ENCODE results near the gene HELZ. TPM values are rescaled to one million over a fixed set of nuclear protein-coding genes. Genes with fewer than 3 reads are reported as not detected.

Gene HELZ
- total and polyA plus RNA-seq, 8 donors, result 27.2 to 64.6 (median 37.3) TPM

GRCh38 chr17:67053438-67054000, 191.5 kb downstream of the HELZ start:
- Histone ChIP-seq H3K4me1 (no peaks in the 10 kb centered on the region), H3K27ac (no peak overlapping the region), H3K4me3 (no peak overlapping the region), H3K9me3 (peaks cover 0 to 16% of the 10 kb centered on the region in 2 donors), H3K36me3 (no peaks in the 10 kb centered on the region), H3K27me3 (no peaks in the 10 kb centered on the region)
- TF ChIP-seq CTCF (IDR thresholded peaks at IDR 0.05), result no peak
- ATAC-seq, result no peak
- intact Hi-C loops (cut with DNase I), result no loop called here
- DNase-seq, result no peak

- no peak overlapping the region for H3K27ac ChIP-seq
- no peak overlapping the region for H3K4me3 ChIP-seq
- ATAC-seq (no peak), DNase-seq (no peak)
- H3K4me1 ChIP-seq, result no peaks in the 10 kb centered on the region
- no peak for TF ChIP-seq CTCF (IDR thresholded peaks at IDR 0.05)
- H3K36me3 ChIP-seq, result no peaks in the 10 kb centered on the region
- intact Hi-C loops (cut with DNase I), result no loop called here
- peaks cover 0 to 22% of the 10 kb centered on the region in 2 donors for H3K9me3 ChIP-seq
- H3K27me3 ChIP-seq, result no peaks in the 10 kb centered on the region
These were observed 192.1 kb downstream of the HELZ start for GRCh38 chr17:67052720-67053437.

GRCh38 chr17:67051837-67052236, 193.2 kb downstream of the HELZ start:
- Histone ChIP-seq H3K9me3 (peaks cover 0 to 32% of the 10 kb centered on the region in 2 donors), H3K27me3 (no peaks in the 10 kb centered on the region), H3K36me3 (no peaks in the 10 kb centered on the region), H3K4me3 (no peak overlapping the region), H3K4me1 (no peaks in the 10 kb centered on the region), H3K27ac (no peak overlapping the region)
- ATAC-seq (no peak), DNase-seq (no peak)
- TF ChIP-seq CTCF (IDR thresholded peaks at IDR 0.05), result no peak
- intact Hi-C loops (cut with DNase I), result no loop called here

GRCh38 chr17:67051155-67051538, 193.8 kb downstream of the HELZ start:
- H3K27ac ChIP-seq, result no peak overlapping the region
- no peaks in the 10 kb centered on the region for H3K36me3 ChIP-seq
- no peaks in the 10 kb centered on the region for H3K4me1 ChIP-seq
- H3K9me3 ChIP-seq, result peaks cover 0 to 32% of the 10 kb centered on the region in 2 donors
- intact Hi-C loops (cut with DNase I), result no loop called here
- no peak for TF ChIP-seq CTCF (IDR thresholded peaks at IDR 0.05)
- DNase-seq, result no peak
- no peaks in the 10 kb centered on the region for H3K27me3 ChIP-seq
- no peak overlapping the region for H3K4me3 ChIP-seq
- no peak for ATAC-seq

GRCh38 chr17:67050471-67051154, 194.4 kb downstream of the HELZ start:
- DNase-seq (no peak), ATAC-seq (no peak)
- no peak overlapping the region for H3K27ac ChIP-seq
- peaks cover 0 to 32% of the 10 kb centered on the region in 2 donors for H3K9me3 ChIP-seq
- intact Hi-C loops (cut with DNase I), result no loop called here
- TF ChIP-seq CTCF (IDR thresholded peaks at IDR 0.05), result no peak
- H3K36me3 ChIP-seq, result no peaks in the 10 kb centered on the region
- no peak overlapping the region for H3K4me3 ChIP-seq
- H3K4me1 ChIP-seq, result no peaks in the 10 kb centered on the region
- H3K27me3 ChIP-seq, result no peaks in the 10 kb centered on the region

All from left lung (tissue), 10 donors.